Measurements from ENCODE around the gene PDLIM1.
"Not testable (repeated sequence)": the region's sequence is repeated elsewhere in the genome, so short reads cannot be mapped to it uniquely, and the experiment has no call there.

Gene PDLIM1

DNA sequence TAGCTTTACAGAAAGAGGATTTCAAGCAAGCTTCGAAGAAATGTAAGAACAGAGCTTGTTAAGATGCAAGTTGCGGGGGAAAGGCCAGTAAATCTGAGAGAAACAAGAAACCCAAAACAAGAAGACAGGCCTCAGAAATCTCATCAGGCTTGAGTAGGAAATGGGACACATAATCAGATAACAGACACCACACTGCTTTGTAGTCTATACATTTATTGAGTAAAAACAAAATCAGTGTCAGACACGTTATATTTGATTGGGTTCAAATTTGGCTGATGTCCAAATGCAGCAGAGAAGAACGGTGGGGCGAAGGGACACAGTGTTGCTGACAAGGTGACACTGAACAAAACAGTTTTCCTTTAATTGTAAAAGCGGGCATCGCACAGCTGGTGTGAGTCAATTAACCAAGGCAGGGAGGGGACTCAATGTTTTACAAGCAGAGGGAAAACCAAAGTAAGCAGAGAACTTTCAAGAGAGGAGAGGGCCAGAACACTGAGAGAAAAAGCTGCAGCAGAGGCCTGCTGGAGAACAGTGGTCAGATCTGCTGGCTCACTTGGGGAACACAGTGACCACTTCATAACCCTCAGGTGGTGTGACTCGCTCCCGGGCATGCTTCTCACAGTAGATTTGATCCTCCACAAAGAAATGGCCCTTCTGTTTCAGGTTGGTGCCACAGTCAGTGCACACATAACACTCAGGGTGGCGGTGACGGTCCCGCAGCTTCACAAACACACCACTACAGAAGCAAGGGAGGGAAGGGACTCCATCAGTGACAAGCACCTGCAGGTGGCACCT lies 53.2 kb downstream of the PDLIM1 start:
- no peak for DNase-seq

DNA sequence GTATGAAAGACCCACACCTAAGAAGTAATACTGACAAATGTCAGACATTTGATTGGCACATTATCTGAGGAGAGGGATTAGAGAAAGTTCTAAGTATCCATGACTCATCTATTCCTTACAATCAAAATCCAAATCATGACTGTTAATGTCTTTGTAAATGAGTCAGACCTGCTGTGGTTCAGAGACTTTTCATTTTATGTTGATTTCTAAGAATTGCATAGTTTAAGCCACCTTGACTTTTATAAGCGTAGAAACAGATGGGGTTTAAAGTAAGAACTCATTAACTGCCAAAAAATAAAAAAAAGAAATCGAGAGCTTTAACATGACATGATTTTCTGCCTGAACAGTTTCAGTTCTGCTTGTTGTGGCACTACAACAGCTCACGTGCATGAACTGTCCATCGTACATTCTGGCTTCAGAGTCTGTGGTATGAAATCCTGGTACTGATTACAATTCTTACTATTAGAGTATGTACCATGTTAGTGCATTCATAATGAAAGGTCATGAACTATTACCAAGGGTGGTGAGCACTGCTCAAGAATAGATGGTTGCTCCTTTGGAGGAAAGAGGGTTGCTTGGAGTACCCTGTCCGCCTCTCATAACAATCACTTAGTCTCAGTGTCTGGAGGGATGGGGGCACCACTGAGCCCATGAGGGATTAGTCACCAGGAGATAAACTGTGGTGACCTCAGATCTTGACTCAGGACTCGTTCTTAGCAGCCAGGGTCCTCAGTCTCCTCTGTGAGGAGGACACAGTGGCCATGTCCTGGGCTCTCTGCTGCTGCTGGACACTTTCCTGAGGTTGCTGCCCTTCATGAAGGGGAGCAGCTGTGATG lies 54.5 kb downstream of the PDLIM1 start:
- DNase-seq, result no peak

DNA sequence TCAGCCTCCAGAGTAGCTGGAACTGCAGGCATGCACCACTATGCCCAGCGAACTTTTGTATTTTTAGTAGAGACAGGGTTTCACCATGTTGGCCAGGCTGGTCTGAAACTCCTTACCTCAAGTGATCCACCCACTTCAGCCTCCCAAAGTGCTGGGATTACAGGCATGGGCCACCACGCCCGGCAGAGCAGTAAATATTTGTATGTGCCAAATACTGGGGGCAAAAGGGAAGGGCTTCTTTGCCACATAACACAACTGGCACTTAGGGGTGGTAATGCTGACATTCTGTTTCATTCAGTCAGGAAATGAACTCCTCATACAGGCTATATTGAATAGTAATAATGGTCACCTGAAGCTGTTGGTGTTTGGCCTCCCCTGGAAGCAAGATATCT lies 55.1 kb downstream of the PDLIM1 start:
- DNase-seq, result no peak

DNA sequence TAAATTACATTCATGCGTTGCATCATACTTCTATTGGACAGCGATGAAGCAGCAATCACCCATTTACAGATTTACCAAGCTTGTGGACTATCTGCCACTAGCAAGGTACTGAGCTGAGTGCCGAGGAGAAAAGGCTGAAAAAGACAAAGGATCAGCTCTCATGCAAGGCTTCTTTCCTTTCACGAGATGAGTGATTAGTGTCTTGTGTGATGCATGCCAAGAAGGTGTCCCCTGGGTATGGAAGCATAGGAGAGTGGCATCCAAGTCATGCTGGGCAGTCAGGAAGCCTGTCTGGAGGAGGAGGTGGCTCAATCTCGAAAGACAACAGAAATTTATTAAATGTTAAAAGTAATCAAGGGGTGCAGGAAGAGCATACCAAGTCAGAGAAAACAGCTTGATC lies 55.9 kb downstream of the PDLIM1 start:
- no peak for DNase-seq

DNA sequence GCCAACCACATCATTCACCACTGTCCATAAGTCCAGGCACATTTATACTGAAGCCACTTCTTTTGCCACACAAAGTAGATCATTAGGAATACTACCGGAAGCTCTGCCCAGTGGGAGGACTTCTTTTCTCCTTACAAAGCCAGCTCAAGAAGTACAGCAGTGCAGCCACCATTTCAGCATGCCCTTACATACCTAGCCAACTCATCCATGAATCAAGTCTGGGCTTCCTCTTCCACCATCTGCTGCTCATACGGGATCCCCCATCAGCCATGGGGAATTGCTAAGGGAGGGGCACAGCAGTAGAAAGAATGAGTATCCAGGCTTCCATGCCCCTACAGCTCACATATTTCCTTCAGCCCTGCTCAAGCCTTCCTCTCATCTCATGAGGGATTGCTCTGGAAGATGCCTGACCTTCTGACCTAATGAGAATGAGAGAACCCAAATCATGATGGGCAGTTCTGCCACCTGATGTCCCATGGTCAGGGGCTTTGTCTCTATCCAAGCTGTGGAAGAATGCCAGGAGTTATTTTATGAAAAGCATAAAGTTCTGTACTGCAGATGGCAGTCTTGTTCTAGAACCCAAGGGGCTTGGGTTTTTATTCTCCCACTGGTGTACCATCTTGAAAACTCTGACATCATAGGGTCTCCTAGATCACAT lies 57.3 kb downstream of the PDLIM1 start:
- DNase-seq, result no peak

DNA sequence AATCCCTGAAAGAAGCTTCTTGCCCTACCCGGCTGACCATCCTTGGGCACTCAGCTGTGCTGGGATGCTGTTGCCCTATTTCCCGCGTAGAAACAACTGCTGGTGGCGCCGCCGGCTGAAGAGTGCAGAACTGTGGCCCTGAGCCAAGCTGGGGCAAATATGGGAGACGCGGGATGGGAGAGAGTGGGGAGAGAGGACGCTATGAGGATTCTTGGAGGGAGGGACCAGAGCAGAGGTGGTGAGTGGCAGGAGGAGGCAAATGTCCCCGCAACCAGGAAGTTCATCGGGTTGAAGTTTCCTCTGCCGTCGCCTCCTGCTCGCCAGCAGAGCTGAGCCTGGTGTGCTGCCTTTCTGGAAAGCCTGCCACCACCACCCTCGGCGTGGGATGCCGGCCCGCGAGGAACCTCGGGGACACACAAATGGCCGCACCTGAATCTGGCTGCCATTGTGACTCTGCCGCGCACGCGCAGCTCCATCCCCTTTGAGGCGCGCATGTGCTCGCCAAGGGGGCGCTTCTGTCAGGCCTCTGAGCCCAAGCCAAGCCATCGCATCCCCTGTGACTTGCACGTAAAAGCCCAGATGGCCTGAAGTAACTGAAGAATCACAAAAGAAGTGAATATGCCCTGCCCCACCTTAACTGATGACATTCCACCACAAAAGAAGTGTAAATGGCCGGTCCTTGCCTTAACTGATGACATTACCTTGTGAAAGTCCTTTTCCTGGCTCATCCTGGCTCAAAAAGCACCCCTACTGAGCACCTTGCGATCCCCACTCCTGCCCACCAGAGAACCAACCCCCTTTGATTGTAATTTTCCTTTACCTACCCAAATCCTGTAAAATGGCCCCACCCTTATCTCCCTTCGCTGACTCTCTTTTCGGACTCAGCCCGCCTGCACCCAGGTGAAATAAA lies 59.9 kb downstream of the PDLIM1 start:
- not testable (repeated sequence) for DNase-seq

DNA sequence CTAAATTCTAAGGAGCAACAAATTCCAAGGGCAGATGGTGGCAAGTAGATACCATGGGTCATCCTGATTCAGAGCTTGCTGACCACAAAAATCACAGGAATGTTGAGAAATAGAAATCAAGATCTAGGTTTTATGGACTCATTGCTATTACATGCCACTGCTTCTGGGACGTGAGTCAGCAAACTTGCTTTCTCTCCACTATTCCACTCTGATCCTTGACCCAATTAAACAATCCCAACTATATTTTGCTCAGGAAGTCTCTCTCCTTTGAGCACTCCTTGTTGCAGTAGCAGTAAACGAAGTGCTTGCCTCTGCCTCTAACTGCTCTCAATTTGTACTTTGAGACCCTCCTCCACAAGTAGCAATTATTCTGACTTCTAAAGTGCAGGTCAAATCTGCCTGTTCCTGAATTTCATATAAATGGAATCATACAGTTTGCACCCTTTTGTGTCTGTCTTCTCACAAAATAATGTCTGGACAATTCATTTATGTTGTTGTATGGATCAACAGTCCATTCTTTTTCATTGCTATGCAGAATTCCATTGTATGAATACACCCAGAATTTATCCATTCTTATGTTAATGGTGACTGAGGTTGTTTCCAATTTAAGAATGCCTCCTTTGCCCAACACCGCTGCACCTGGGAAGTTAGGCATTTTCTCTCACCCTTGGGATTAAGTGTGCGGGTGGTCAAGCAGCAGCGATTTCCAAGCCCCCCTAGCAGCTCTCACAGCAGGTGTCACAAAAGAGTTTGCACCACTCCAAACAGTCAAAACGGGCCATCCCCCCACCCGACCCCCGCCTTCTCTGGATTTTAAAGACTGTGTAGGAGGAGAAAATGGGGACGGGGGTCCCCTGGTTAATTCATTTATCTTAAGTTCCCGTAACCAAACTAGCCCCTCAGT lies 60.8 kb downstream of the PDLIM1 start:
- no peak for DNase-seq

DNA sequence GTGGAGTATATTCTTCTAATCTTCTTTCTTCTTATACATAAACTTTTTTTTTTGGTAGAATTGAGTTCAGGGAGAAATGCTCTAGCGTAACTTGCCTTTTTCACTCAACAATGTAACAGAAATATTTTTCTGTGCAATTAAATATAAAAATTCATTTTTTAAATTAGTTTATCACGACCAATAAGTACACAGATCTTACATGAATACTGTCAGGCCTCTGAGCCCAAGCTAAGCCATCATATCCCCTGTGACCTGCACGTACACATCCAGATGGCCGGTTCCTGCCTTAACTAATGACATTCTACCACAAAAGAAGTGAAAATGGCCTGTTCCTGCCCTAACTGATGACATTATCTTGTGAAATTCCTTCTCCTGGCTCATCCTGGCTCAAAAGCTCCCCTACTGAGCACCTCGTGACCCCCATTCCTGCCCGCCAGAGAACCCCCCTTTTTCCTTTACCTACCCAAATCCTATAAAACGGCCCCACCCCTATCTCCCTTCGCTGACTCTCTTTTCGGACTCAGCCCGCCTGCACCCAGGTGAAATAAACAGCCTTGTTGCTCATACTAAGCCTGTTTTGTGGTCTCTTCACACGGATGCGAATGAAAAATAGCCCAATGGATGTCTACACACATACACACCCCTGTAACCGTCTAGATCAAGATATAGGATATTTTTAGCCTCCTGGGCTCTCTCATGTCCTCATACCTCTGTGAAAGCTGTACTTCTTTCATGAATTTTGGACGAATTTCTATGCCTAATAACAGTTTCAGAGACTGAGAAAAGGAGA lies 61.7 kb downstream of the PDLIM1 start:
- DNase-seq, result not testable (repeated sequence)

DNA sequence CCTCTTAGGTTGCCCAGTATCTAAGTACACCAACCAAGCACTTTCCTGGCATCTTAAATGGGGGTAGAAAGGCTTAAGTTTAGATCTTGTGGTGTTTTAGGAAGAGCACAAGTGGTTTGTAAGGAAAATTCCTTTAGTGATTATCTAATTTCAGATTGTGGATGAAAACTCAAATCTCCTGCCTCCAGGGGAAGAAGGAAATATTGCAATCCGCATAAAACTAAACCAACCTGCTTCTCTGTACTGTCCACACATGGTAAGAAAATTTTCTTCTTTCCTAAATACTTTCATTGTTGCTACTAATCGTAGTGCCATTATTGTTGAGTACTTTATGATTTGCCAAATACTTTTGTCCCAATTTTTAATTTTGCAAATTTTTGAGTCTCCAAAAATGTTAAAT lies 65.7 kb downstream of the PDLIM1 start:
- no peak for DNase-seq

DNA sequence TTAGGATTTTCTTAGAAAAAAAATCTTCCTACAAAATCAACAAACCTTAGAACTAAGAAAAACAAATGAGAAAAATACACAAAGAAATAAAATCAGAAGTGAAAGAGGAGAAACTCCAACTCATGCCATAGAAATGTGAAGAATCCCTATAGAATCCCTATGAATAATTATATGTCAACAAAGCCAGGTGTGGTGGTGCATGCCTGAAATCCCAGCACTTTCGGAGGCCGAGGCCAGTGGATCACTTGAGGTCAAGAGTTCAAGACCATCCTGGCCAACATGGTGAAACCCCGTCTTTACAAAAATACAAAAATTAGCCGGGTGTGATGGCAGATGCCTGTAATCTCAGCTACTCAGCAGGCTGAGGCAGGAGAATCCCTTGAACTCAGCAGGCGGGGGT lies 69.7 kb downstream of the PDLIM1 start:
- DNase-seq, result no peak

DNA sequence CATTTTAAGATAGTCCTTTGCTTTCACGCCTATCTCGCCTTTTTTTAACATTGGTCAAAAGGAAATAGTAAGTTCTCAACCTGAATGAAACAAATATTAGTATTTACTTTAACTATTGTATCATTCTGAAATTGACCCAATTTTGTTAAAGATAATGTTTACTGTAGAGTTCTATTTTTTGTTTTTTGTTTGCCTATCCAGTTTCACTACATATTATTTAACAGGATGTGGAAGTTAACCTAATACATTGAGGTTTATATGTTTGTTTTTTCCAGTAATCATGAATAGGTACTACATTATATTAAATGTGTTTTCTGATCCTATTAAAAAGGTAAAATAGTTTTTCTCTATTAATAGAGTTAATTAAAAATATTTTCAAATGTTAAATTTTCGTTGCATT lies 70.3 kb downstream of the PDLIM1 start:
- DNase-seq, result no peak

DNA sequence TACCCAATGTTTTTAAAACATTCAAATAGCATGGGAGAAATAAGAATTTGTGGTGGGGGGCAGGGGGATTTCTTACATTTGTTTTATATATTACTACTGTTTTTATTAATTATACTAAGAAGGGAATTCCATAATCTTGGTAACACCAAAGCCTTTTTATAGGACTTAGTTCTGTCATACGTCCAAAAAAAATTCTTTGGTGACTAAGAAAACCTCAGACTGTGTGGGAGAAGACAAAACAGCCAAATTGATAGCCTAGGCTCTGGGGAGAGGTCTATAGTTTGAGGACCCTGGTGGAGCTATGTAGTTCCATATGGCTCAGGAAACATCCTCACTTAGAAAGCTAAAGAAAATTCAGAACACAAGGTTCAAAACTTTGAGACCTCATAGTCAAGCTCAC lies 73.3 kb downstream of the PDLIM1 start:
- DNase-seq, result no peak

DNA sequence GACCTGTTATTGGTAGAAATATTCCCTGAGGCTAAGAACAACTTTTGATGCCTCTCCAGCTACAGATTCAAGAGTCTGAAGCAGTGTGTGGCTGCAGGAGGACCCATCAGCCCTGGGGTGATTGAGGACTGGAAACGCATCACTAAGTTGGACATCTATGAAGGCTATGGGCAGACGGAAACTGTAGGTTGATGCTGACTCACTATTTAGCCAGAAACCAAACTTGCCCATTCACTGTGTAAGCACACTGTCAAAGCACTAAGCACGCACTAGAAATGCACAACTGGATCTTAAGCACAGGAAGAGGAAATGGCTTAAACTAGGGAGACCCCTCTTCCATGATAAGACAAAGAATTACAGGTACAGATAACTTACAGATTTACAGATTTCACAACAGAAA lies 76.0 kb downstream of the PDLIM1 start:
- DNase-seq, result no peak

DNA sequence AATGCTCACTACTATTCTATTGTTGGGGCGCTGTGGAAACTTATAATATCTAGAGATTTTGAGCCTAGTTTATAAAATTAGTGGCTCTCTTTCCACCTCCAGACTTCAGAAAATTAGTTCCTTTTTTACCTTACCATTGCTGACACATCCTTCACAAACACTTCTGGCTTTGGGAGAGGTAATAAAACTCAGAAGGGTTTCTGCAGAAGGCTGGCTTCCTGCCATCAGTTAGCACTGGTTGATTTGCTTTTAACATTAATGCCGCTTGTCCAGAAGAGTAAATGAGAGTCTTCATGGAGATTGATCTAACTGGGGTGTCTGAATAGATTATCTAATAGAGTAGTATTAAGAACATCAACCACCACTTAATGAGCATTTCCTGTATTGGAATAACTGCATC lies 76.4 kb downstream of the PDLIM1 start:
- DNase-seq, result peak; percentile 7

DNA sequence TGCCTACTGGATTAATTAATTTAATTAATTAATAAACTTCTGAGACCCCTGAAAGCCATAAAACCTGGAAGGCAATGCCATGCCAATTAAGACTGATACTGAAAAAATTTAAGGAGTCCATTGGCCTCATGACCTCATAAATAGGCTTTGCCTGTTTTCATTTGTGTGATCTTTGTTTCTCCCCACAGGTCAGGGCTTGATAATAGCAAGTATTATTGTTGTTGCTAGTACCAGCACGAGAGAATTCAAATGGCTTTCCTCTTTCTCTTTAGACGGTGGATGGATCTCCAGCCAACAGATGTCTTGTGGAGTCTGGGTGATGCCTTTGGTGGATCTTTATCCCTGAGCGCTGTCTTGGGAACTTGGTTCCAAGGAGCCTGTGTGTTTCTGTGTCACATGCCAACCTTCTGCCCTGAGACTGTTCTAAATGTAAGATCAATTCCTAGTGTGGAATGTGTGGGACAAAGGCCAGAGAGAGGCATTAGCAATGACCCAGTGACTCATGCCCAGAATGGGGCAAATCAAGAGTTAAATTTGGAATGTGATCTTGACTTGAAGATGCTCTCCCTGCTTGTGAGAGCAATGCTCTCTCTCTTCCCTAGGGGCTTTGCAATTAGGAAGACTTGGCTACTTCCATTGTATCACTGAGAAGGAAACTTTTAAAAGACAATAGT lies 79.1 kb downstream of the PDLIM1 start:
- no peak for DNase-seq

DNA sequence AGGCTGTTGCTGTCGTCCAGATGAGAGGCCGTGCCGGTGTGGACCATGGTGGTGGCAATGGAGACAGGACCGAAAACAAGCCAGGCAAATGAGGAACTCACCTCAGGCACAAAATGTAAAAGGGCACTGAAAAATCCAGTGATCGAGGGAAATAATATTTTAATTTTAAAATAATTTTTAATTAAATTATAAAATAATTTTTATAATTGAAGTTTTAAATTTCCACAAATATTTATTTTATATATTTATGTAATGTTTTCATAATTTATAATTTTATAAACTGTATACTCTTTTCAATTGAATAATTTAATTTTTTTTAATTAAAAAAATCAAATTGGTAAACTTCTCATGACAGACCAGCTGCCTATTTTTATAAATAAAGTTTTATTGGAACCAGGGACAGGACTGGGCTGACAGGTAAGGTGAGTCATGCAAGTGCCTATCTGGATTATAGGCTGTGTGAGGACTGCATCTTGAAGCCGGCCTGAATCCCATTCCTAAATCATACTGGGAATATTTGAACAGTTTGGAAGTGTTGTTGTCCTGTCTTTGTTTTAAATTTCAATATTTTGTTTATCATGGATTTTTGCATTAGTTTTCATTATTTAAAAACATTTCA lies 81.2 kb downstream of the PDLIM1 start:
- no peak for DNase-seq

DNA sequence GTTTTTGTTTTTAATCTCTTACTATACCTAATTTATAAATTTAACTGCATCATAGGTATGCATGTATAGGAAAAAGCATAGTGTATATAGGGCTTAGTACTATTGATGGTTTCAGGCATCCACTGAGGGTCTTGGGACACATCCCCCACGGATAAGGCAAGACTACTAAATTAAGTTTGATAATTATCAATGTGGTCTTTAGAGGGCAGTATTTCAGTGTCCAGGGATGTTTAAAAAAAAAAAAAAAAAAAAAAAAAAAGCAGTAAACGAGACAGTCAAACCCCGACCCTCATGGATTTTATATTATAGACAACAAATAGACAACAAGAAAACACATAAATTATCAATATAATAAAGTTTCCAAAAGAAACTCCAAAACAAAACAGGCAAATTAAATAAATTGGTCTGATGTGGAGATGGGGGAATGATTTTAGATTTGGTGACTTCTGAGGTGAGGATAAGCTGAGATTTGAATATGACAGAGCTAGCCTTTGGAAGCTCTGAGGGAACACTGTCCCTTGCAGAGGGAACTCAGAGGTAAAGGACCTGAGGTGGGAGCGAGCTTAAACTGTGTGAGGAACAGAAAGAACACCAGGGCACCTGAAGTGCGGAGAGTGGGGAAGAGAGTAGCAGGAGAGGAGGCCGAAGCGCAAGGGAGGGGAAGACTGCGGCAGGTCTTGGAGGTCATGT lies 82.0 kb downstream of the PDLIM1 start:
- no peak for DNase-seq

DNA sequence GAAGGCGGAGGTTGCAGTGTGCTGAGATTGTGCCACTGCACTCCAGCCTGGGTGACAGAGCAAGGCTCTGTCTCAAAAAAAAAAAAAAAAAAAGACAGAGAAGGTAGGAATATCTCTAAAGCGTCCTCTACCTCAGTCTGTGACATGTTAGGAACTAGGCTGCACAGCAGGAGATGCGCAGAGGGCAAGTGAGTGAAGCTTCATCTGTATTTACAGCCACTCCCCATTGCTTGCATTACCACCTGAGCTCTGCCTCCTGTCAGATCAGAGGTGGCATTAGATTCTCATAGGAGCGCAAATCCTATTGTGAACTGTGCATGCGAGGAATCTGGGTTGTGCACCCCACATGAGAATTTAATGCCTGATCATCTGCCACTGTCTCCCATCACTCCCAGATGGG lies 87.9 kb downstream of the PDLIM1 start:
- not testable (repeated sequence) for DNase-seq

DNA sequence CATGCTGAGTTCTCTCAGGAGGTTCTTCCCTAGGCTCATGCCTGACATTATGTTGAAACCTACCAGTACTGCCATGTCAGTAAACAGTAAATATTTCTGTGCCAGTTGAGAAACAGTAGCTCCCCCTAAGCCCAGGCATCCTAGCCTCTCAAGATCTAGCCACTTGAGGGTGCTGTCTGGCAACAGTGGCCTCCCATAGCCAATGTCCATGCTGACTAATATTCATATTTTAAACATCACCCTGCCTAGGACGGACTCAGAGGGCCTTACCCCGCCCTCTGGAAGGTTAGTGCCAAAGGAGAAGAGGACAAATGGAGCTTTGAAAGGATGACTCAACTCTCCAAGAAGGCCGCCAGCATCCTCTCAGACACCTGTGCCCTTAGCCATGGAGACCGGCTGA lies 89.1 kb downstream of the PDLIM1 start:
- DNase-seq, result no peak

Measured in NCI-H1105 (cell line).